HepG2 (cell line): Measurements from ENCODE around the gene C4BPA. TPM values are rescaled to one million over a fixed set of nuclear protein-coding genes. Genes with fewer than 3 reads are reported as not detected.

Experiments used
- ATAC-seq: fragments of 200-7000 bp; cut with Tn5 transposase; 3 replicates; pipeline ENCODE4 v1.9.1; 2020; ENCODE audit warnings: mild to moderate bottlenecking, moderate library complexity
- BruUV-seq: library from RNA; stranded (reverse); fragments of 400-500 nt; replicated peaks from 2 replicates; lab custom pipeline; 2021; lab: Mats Ljungman, UMichigan
- CTCF ChIA-PET: fragments of 300-600 bp; formaldehyde crosslinking; extraction: SDS; loops from one replicate; lab custom pipeline; 2021; ENCODE audit warnings: low total read pairs, inconsistent platforms, low intra/inter-chr PET ratio; lab: Yijun Ruan, JAX
- POLR2A ChIA-PET: fragments of 350-600 bp; sonication (Branson Sonifier 250); formaldehyde crosslinking; loops from one replicate; lab custom pipeline; 2020; ENCODE audit warnings: antibody characterized with exemption, inconsistent platforms; lab: Yijun Ruan, JAX
- DNase-seq: peaks from one replicate; pipeline ENCODE4 v3.0.0-alpha.2; 2015; ENCODE audit warnings: low spot score
- FAIRE-seq: peaks from 3 replicates; lab custom pipeline; 2011; peaks lifted over from hg19 to GRCh38; lab: Jason Lieb, UNC
- H2AFZ ChIP-seq: one replicate; pipeline ENCODE4 v1.6.1; 2011; ENCODE audit warnings: low read length, inconsistent platforms
- H3K27ac ChIP-seq: fragments of 300-600 bp; 3 replicates; pipeline ENCODE4 v1.8.0; 2011; ENCODE audit warnings: mixed run types, mild to moderate bottlenecking, mixed read lengths, low read length, inconsistent platforms; ENCODE audit not compliant: insufficient read depth; ENCODE audit errors: extremely low read length
- H3K27me3 ChIP-seq, 2 experiments: fragments of 200-600 bp in 1 of 2; 2 replicates in 1 of 2; 3 replicates in 1 of 2; pipeline versions ENCODE4 v1.6.0 to v1.8.0; 2011; ENCODE audit warnings: low read length in 2 of 2, mild to moderate bottlenecking in 2 of 2, moderate library complexity in 2 of 2, inconsistent platforms in 1 of 2; ENCODE audit not compliant: insufficient read depth in 2 of 2, control insufficient read depth in 1 of 2
- H3K36me3 ChIP-seq, 2 experiments: fragments of 200-600 bp in 1 of 2; replicated peaks in 1 of 2; 2 replicates in 1 of 2; 3 replicates in 1 of 2; pipeline versions ENCODE4 v1.5.1 to v1.8.0; 2011; ENCODE audit warnings: low read length in 2 of 2, inconsistent platforms in 1 of 2; ENCODE audit not compliant: insufficient read depth in 2 of 2, control insufficient read depth in 1 of 2
- H3K4me1 ChIP-seq: 2 replicates; pipeline ENCODE4 v1.5.1; 2012; ENCODE audit warnings: low read length, inconsistent platforms; ENCODE audit not compliant: insufficient read depth
- H3K4me2 ChIP-seq: 2 replicates; pipeline ENCODE4 v1.6.0; 2011; ENCODE audit warnings: low read depth, low read length, inconsistent platforms
- H3K4me3 ChIP-seq, 3 experiments: fragments of 200-600 bp in 1 of 3; sonication (generic), shearing (Covaris generic) in 1 of 3; replicated peaks in 1 of 3; 2 replicates each; pipeline ENCODE4 v1.5.1; 2011 to 2016; ENCODE audit warnings: low read length in 3 of 3, inconsistent platforms in 2 of 3, low read depth in 2 of 3, mild to moderate bottlenecking in 2 of 3, control low read depth in 1 of 3, mixed read lengths in 1 of 3; ENCODE audit not compliant: insufficient read depth in 1 of 3
- H3K79me2 ChIP-seq: one replicate; pipeline ENCODE4 v1.6.1; 2011; ENCODE audit warnings: low read length, inconsistent platforms; ENCODE audit not compliant: insufficient read depth
- H3K9ac ChIP-seq: 2 replicates; pipeline ENCODE4 v1.6.0; 2011; ENCODE audit warnings: mild to moderate bottlenecking, low read depth, low read length, inconsistent platforms; ENCODE audit not compliant: insufficient read depth
- H3K9me3 ChIP-seq: 2 replicates; pipeline ENCODE4 v1.5.1; 2012; ENCODE audit warnings: mild to moderate bottlenecking, low read length
- H4K20me1 ChIP-seq: 2 replicates; pipeline ENCODE4 v1.6.0; 2011; ENCODE audit warnings: inconsistent platforms, mild to moderate bottlenecking, low read length, moderate library complexity; ENCODE audit not compliant: insufficient read depth
- ATF7 ChIP-seq, 2 experiments: fragments of 450-650 bp in 1 of 2; sonication (generic) in 1 of 2; formaldehyde crosslinking in 1 of 2; IDR thresholded peaks; 2 replicates each; pipeline versions ENCODE4 v1.4.0 to v1.6.1; 2016 to 2020; ENCODE audit warnings: antibody characterized with exemption in 1 of 2, mild to moderate bottlenecking in 1 of 2, missing genetic modification reagents in 1 of 2
- MXI1 ChIP-seq: IDR thresholded peaks from 3 replicates; pipeline ENCODE4 v1.6.1; 2012; ENCODE audit warnings: low read depth, low read length, inconsistent platforms, borderline replicate concordance
- PAX8 ChIP-seq: sonication (generic); formaldehyde crosslinking; IDR thresholded peaks from 2 replicates; pipeline ENCODE4 v1.8.0; 2022; ENCODE audit warnings: mild to moderate bottlenecking, missing genetic modification reagents, borderline replicate concordance
- PHF8 ChIP-seq: sonication (generic); formaldehyde crosslinking; IDR thresholded peaks from 2 replicates; pipeline ENCODE4 v1.5.0; 2020; ENCODE audit warnings: missing genetic modification reagents
- SIN3B ChIP-seq: fragments of 150-350 bp; IDR thresholded peaks from 2 replicates; pipeline ENCODE4 v1.6.1; 2014; ENCODE audit warnings: low read length
- SP2 ChIP-seq: sonication (generic); formaldehyde crosslinking; IDR thresholded peaks from 2 replicates; pipeline ENCODE4 v1.5.1; 2020; ENCODE audit warnings: mild to moderate bottlenecking, missing genetic modification reagents
- ZNF225 ChIP-seq: sonication (generic); formaldehyde crosslinking; IDR thresholded peaks from 2 replicates; pipeline ENCODE4 v1.4.0; 2020; ENCODE audit warnings: mild to moderate bottlenecking, missing genetic modification reagents
- ZNF563 ChIP-seq: sonication (generic); formaldehyde crosslinking; IDR thresholded peaks from 2 replicates; pipeline ENCODE4 v1.8.0; 2022; ENCODE audit warnings: mild to moderate bottlenecking, moderate library complexity, missing genetic modification reagents
- ZNF644 ChIP-seq: IDR thresholded peaks from 2 replicates; pipeline ENCODE4 v1.6.1; 2016; ENCODE audit warnings: low read depth
- ZNF674 ChIP-seq: sonication (generic); formaldehyde crosslinking; IDR thresholded peaks from 2 replicates; pipeline ENCODE4 v1.5.0; 2020; ENCODE audit warnings: low read depth, mild to moderate bottlenecking, missing genetic modification reagents
- WGBS: methylation state at CpG from one replicate; pipeline ENCODE4 v1.1.6; 2017; ENCODE audit warnings: low lambda C conversion rate; 5-methylcytosine and 5-hydroxymethylcytosine counted together
- in situ Hi-C: cut with HindIII; loops from 2 replicates; pipeline ENCODE4 v1.10.0; 2017; ENCODE audit warnings: low pct_unique_long_range_greater_than_20kb; ENCODE audit not compliant: extremely low pct_ligation_motif_present
- intact Hi-C: fragments of 100-400 bp; cut with micrococcal nuclease; formaldehyde crosslinking; loops from one replicate; pipeline ENCODE4 v1.10.0; 2022; ENCODE audit not compliant: unreplicated experiment
- polyA plus RNA-seq, 8 experiments: library from polyadenylated mRNA; depleted of rRNA in 3 of 8; stranded (reverse) in 7 of 8; unstranded in 1 of 8; fragments of >200 nt; fragmentation: Illumina TruSeq in 4 of 8; extraction: Trizol in 4 of 8; gene quantifications; 2 replicates each; pipeline versions ENCODE4 v1.2.1 to v1.2.3, GENCODE V29; 2011 to 2016; ENCODE audit warnings: low read depth in 4 of 8, missing spikeins in 1 of 8, mixed read lengths in 1 of 8; ENCODE audit not compliant: insufficient read depth in 1 of 8
- total RNA-seq, 5 experiments: library from RNA; depleted of rRNA; stranded (reverse); fragments of >200 nt; fragmentation: Illumina TruSeq; extraction: Trizol; gene quantifications; 2 replicates each; pipeline ENCODE4 v1.2.3, GENCODE V29; 2016; ENCODE audit warnings: low read depth in 1 of 5
- TF ChIP-seq, protein P1 (sequence below): IDR thresholded peaks from 2 replicates; pipeline ENCODE4 v1.6.1; 2016; ENCODE audit warnings: missing compliant biosample characterization, missing genetic modification reagents, borderline replicate concordance

Gene C4BPA
- total and polyA plus RNA-seq, 2 of the 13 experiments (the other 11 are each of a cell fraction or from before 2014, with no cell fraction given) = 32.1 to 60.1 TPM

DNA sequence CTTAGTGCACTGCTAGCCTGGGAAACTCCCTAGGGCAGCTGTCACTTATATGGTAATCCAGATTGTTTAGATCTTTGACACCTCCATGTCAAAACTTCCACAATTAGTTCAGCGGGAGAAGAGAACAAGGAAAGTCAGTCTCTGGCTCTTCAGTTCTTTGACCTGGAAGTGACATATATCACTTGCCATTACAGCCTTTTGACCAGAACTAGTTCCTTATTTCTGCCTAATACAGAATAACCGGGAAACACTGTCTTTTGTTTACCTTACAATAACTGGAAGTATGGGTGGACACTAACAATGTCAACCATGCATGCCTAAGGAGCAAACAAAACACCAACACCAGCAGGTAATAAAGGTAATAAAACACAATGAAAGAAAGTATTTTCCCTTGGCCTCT is 68.3 kb downstream of the C4BPA start (continued):
- no peak for TF ChIP-seq PAX8

DNA sequence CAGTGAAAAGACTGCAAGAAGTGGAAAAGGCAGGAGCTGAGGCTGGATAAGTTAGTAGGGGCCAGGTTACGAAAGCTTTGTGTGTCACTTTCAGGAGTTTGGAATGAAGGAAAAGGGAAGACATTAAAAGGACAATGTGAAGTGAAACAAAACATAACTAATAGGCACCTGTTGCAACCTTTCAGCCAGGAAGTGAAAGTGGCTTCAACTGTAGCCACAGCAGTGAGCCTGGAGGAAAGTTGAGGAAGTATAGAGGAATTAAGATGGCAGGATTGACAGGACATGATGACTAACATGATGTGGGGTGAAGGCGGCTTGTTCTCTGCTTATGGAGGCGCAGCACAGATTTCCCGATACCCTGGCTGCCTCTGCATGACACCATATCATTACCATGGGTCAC is 68.9 kb downstream of the C4BPA start:
- FAIRE-seq = no peak
- DNase-seq = no peak
- no TSS peak for BruUV-seq
- Histone ChIP-seq H3K4me1 (no peaks in the 10 kb centered on the region), H3K79me2 (no peaks in the 10 kb centered on the region), H3K9me3 (no peaks in the 10 kb centered on the region), H3K9ac (no peak overlapping the region), H3K4me3 (no peak overlapping the region)
- ATAC-seq = no peak
- CTCF ChIA-PET = no interaction called here
- intact Hi-C loops = no loop called here
- POLR2A ChIA-PET = no interaction called here
- TF ChIP-seq SIN3B = no peak
- TF ChIP-seq MXI1 = no peak
- no peak for TF ChIP-seq ATF7 (IDR thresholded peaks at IDR 0.05)
- TF ChIP-seq ATF7 (CRISPR knock-in tag; IDR thresholded peaks at IDR 0.05) = no peak
- no peak for TF ChIP-seq ZNF674 (CRISPR knock-in tag)
- TF ChIP-seq ZNF644 (CRISPR knock-in tag) = no peak
- TF ChIP-seq ZNF225 (CRISPR knock-in tag) = no peak
- no peak for TF ChIP-seq SP2
- TF ChIP-seq, protein P1, sequence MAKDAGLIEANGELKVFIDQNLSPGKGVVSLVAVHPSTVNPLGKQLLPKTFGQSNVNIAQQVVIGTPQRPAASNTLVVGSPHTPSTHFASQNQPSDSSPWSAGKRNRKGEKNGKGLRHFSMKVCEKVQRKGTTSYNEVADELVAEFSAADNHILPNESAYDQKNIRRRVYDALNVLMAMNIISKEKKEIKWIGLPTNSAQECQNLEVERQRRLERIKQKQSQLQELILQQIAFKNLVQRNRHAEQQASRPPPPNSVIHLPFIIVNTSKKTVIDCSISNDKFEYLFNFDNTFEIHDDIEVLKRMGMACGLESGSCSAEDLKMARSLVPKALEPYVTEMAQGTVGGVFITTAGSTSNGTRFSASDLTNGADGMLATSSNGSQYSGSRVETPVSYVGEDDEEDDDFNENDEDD (CRISPR knock-in tag) = no peak
- no peak for TF ChIP-seq ZNF563 (CRISPR knock-in tag)
- TF ChIP-seq PHF8 (CRISPR knock-in tag) = no peak
- TF ChIP-seq, all 625 proteins: peak for 0
- no peaks in the 10 kb centered on the region for H4K20me1 ChIP-seq
- no peaks in the 10 kb centered on the region for H3K36me3 ChIP-seq
- no peak overlapping the region for H3K27ac ChIP-seq
- WGBS = 69% methylated on average over 4 of the region's 4 CpGs
- no peaks in the 10 kb centered on the region for H3K27me3 ChIP-seq
- no peak overlapping the region for H3K4me2 ChIP-seq
- in situ Hi-C loops = no loop called here
- no peak overlapping the region for H2AFZ ChIP-seq
